Neutrophil (primary cell): ENCODE measurements around the gene KCNB1.

Experiments
- H3K27ac ChIP-seq: fragments of 200-600 bp; sonication (generic); 2 replicates; pipeline ENCODE4 v1.5.1; 2016; ENCODE audit warnings: mild to moderate bottlenecking, moderate library complexity
- H3K27me3 ChIP-seq: fragments of 200-600 bp; sonication (generic); 2 replicates; pipeline ENCODE4 v1.6.0; 2016; ENCODE audit warnings: mild to moderate bottlenecking
- H3K36me3 ChIP-seq: fragments of 200-600 bp; sonication (generic); 2 replicates; pipeline ENCODE4 v1.5.1; 2017
- H3K4me1 ChIP-seq, 2 experiments: fragments of 200-600 bp in 1 of 2; sonication (generic) in 1 of 2; 1 replicate in 1 of 2; 2 replicates in 1 of 2; pipeline versions ENCODE4 v1.5.1 to v1.6.1; 2013 to 2016; ENCODE audit warnings: low read depth in 1 of 2, low read length in 1 of 2, mild to moderate bottlenecking in 1 of 2, moderate library complexity in 1 of 2; ENCODE audit not compliant: control insufficient read depth in 1 of 2, insufficient read depth in 1 of 2
- H3K4me3 ChIP-seq, 2 experiments: fragments of 200-600 bp in 1 of 2; sonication (generic) in 1 of 2; 1 replicate in 1 of 2; 2 replicates in 1 of 2; pipeline ENCODE4 v1.5.1; 2013 to 2016; ENCODE audit warnings: low read depth in 1 of 2, low read length in 1 of 2, mild to moderate bottlenecking in 1 of 2, moderate library complexity in 1 of 2
- H3K9me3 ChIP-seq: fragments of 200-600 bp; sonication (generic); 2 replicates; pipeline ENCODE4 v1.5.1; 2016
- CTCF ChIP-seq: fragments of 200-600 bp; sonication (generic); IDR thresholded peaks from 2 replicates; pipeline ENCODE4 v1.5.1; 2016; ENCODE audit warnings: antibody characterized with exemption

Gene KCNB1

GRCh38 chr20:49521356-49521755 lies 38.9 kb upstream of the KCNB1 start:
- peaks cover 29% of the 10 kb centered on the region for H3K27me3 ChIP-seq
- no peaks in the 10 kb centered on the region for H3K4me1 ChIP-seq
- H3K9me3 ChIP-seq = no peaks in the 10 kb centered on the region
- H3K27ac ChIP-seq = no peak overlapping the region
- no peaks in the 10 kb centered on the region for H3K36me3 ChIP-seq
- TF ChIP-seq CTCF = no peak
- H3K4me3 ChIP-seq = no peak overlapping the region

- Histone ChIP-seq H3K9me3 (no peaks in the 10 kb centered on the region), H3K4me1 (no peaks in the 10 kb centered on the region), H3K27ac (no peak overlapping the region), H3K36me3 (no peaks in the 10 kb centered on the region), H3K4me3 (no peak overlapping the region), H3K27me3 (peaks cover 37% of the 10 kb centered on the region)
- no peak for TF ChIP-seq CTCF
These were observed 37.4 kb upstream of the KCNB1 start for GRCh38 chr20:49519777-49520359.

- H3K36me3 ChIP-seq = no peaks in the 10 kb centered on the region
- no peaks in the 10 kb centered on the region for H3K4me1 ChIP-seq
- no peak overlapping the region for H3K4me3 ChIP-seq
- H3K27ac ChIP-seq = no peak overlapping the region
- TF ChIP-seq CTCF = no peak
- peaks cover 37% of the 10 kb centered on the region for H3K27me3 ChIP-seq
- H3K9me3 ChIP-seq = no peaks in the 10 kb centered on the region
These were observed 36.8 kb upstream of the KCNB1 start for GRCh38 chr20:49519212-49519712.

- no peak overlapping the region for H3K4me3 ChIP-seq
- TF ChIP-seq CTCF = no peak
- H3K36me3 ChIP-seq = no peaks in the 10 kb centered on the region
- H3K9me3 ChIP-seq = no peaks in the 10 kb centered on the region
- no peaks in the 10 kb centered on the region for H3K4me1 ChIP-seq
- no peak overlapping the region for H3K27ac ChIP-seq
- peaks cover 41% of the 10 kb centered on the region for H3K27me3 ChIP-seq
These were observed 36.1 kb upstream of the KCNB1 start for GRCh38 chr20:49518576-49518975.

GRCh38 chr20:49517805-49518100 lies 35.3 kb upstream of the KCNB1 start:
- Histone ChIP-seq H3K36me3 (no peaks in the 10 kb centered on the region), H3K4me1 (no peaks in the 10 kb centered on the region), H3K9me3 (no peaks in the 10 kb centered on the region), H3K4me3 (no peak overlapping the region), H3K27me3 (peaks cover 48% of the 10 kb centered on the region), H3K27ac (no peak overlapping the region)
- no peak for TF ChIP-seq CTCF
